HepG2 (cell line): ENCODE results near the gene TMOD2. TPM values are rescaled to one million over a fixed set of nuclear protein-coding genes. Genes with fewer than 3 reads are reported as not detected.

Experiments used
- ATAC-seq: fragments of 200-7000 bp; cut with Tn5 transposase; 3 replicates; pipeline ENCODE4 v1.9.1; 2020; ENCODE audit warnings: mild to moderate bottlenecking, moderate library complexity
- BruUV-seq: library from RNA; stranded (reverse); fragments of 400-500 nt; replicated peaks from 2 replicates; lab custom pipeline; 2021; lab: Mats Ljungman, UMichigan
- CTCF ChIA-PET: fragments of 300-600 bp; formaldehyde crosslinking; extraction: SDS; loops from one replicate; lab custom pipeline; 2021; ENCODE audit warnings: low total read pairs, inconsistent platforms, low intra/inter-chr PET ratio; lab: Yijun Ruan, JAX
- POLR2A ChIA-PET: fragments of 350-600 bp; sonication (Branson Sonifier 250); formaldehyde crosslinking; loops from one replicate; lab custom pipeline; 2020; ENCODE audit warnings: antibody characterized with exemption, inconsistent platforms; lab: Yijun Ruan, JAX
- DNase-seq: peaks from one replicate; pipeline ENCODE4 v3.0.0-alpha.2; 2015; ENCODE audit warnings: low spot score
- FAIRE-seq: peaks from 3 replicates; lab custom pipeline; 2011; peaks lifted over from hg19 to GRCh38; lab: Jason Lieb, UNC
- H2AFZ ChIP-seq: one replicate; pipeline ENCODE4 v1.6.1; 2011; ENCODE audit warnings: low read length, inconsistent platforms
- H3K27ac ChIP-seq: fragments of 300-600 bp; 3 replicates; pipeline ENCODE4 v1.8.0; 2011; ENCODE audit warnings: mixed run types, mild to moderate bottlenecking, mixed read lengths, low read length, inconsistent platforms; ENCODE audit not compliant: insufficient read depth; ENCODE audit errors: extremely low read length
- H3K27me3 ChIP-seq, 2 experiments: fragments of 200-600 bp in 1 of 2; 2 replicates in 1 of 2; 3 replicates in 1 of 2; pipeline versions ENCODE4 v1.6.0 to v1.8.0; 2011; ENCODE audit warnings: low read length in 2 of 2, mild to moderate bottlenecking in 2 of 2, moderate library complexity in 2 of 2, inconsistent platforms in 1 of 2; ENCODE audit not compliant: insufficient read depth in 2 of 2, control insufficient read depth in 1 of 2
- H3K36me3 ChIP-seq, 2 experiments: fragments of 200-600 bp in 1 of 2; replicated peaks in 1 of 2; 2 replicates in 1 of 2; 3 replicates in 1 of 2; pipeline versions ENCODE4 v1.5.1 to v1.8.0; 2011; ENCODE audit warnings: low read length in 2 of 2, inconsistent platforms in 1 of 2; ENCODE audit not compliant: insufficient read depth in 2 of 2, control insufficient read depth in 1 of 2
- H3K4me1 ChIP-seq: 2 replicates; pipeline ENCODE4 v1.5.1; 2012; ENCODE audit warnings: low read length, inconsistent platforms; ENCODE audit not compliant: insufficient read depth
- H3K4me2 ChIP-seq: 2 replicates; pipeline ENCODE4 v1.6.0; 2011; ENCODE audit warnings: low read depth, low read length, inconsistent platforms
- H3K4me3 ChIP-seq, 3 experiments: fragments of 200-600 bp in 1 of 3; sonication (generic), shearing (Covaris generic) in 1 of 3; replicated peaks in 1 of 3; 2 replicates each; pipeline ENCODE4 v1.5.1; 2011 to 2016; ENCODE audit warnings: low read length in 3 of 3, inconsistent platforms in 2 of 3, low read depth in 2 of 3, mild to moderate bottlenecking in 2 of 3, control low read depth in 1 of 3, mixed read lengths in 1 of 3; ENCODE audit not compliant: insufficient read depth in 1 of 3
- H3K79me2 ChIP-seq: one replicate; pipeline ENCODE4 v1.6.1; 2011; ENCODE audit warnings: low read length, inconsistent platforms; ENCODE audit not compliant: insufficient read depth
- H3K9ac ChIP-seq: 2 replicates; pipeline ENCODE4 v1.6.0; 2011; ENCODE audit warnings: mild to moderate bottlenecking, low read depth, low read length, inconsistent platforms; ENCODE audit not compliant: insufficient read depth
- H3K9me3 ChIP-seq: 2 replicates; pipeline ENCODE4 v1.5.1; 2012; ENCODE audit warnings: mild to moderate bottlenecking, low read length
- H4K20me1 ChIP-seq: 2 replicates; pipeline ENCODE4 v1.6.0; 2011; ENCODE audit warnings: inconsistent platforms, mild to moderate bottlenecking, low read length, moderate library complexity; ENCODE audit not compliant: insufficient read depth
- ATAD3A ChIP-seq: sonication (generic); formaldehyde crosslinking; IDR thresholded peaks from 2 replicates; pipeline ENCODE4 v1.4.0; 2020; ENCODE audit warnings: missing genetic modification reagents
- CEBPG ChIP-seq: IDR thresholded peaks from 2 replicates; pipeline ENCODE4 v1.6.1; 2016
- CTCF ChIP-seq: sonication (generic); formaldehyde crosslinking; IDR thresholded peaks from 2 replicates; pipeline ENCODE4 v1.5.0; 2020; ENCODE audit warnings: mild to moderate bottlenecking, missing genetic modification reagents, moderate library complexity
- FOSL2 ChIP-seq: sonication (generic); formaldehyde crosslinking; IDR thresholded peaks from 2 replicates; pipeline ENCODE4 v1.4.0; 2020; ENCODE audit warnings: missing genetic modification reagents
- HDAC1 ChIP-seq: sonication (generic); formaldehyde crosslinking; IDR thresholded peaks from 2 replicates; pipeline ENCODE4 v1.5.1; 2020; ENCODE audit warnings: mild to moderate bottlenecking, missing genetic modification reagents
- LCORL ChIP-seq, 2 experiments: fragments of 450-650 bp in 1 of 2; sonication (generic) in 1 of 2; formaldehyde crosslinking in 1 of 2; IDR thresholded peaks; 2 replicates each; pipeline versions ENCODE4 v1.5.0 to v1.6.1; 2017 to 2020; ENCODE audit warnings: antibody characterized with exemption in 1 of 2, missing genetic modification reagents in 1 of 2
- MIER3 ChIP-seq: IDR thresholded peaks from 2 replicates; pipeline ENCODE4 v1.6.1; 2016; ENCODE audit warnings: missing compliant biosample characterization, borderline replicate concordance
- NONO ChIP-seq, 2 experiments: fragments of 450-650 bp in 1 of 2; sonication (generic) in 1 of 2; formaldehyde crosslinking in 1 of 2; IDR thresholded peaks in 1 of 2; conservative IDR thresholded peaks in 1 of 2; 2 replicates each; pipeline versions ENCODE4 v1.6.1 to v1.8.0; 2017 to 2022; ENCODE audit warnings: mild to moderate bottlenecking in 1 of 2, missing genetic modification reagents in 1 of 2, moderate library complexity in 1 of 2
- SCMH1 ChIP-seq: sonication (generic); formaldehyde crosslinking; IDR thresholded peaks from 2 replicates; pipeline ENCODE4 v1.9.0; 2021; ENCODE audit warnings: missing genetic modification reagents, mild to moderate bottlenecking, borderline replicate concordance
- SP4 ChIP-seq: sonication (generic); formaldehyde crosslinking; IDR thresholded peaks from 2 replicates; pipeline ENCODE4 v1.8.1; 2023; ENCODE audit warnings: mild to moderate bottlenecking, missing genetic modification reagents
- TFAP4 ChIP-seq: sonication (generic); IDR thresholded peaks from 2 replicates; pipeline ENCODE4 v1.6.1; 2016; ENCODE audit warnings: low read depth, borderline replicate concordance
- ZFX ChIP-seq: sonication (generic); formaldehyde crosslinking; IDR thresholded peaks from 2 replicates; pipeline ENCODE4 v1.4.0; 2020; ENCODE audit warnings: mild to moderate bottlenecking, low read depth, missing genetic modification reagents, moderate library complexity
- ZNF10 ChIP-seq: sonication (generic); formaldehyde crosslinking; IDR thresholded peaks from 2 replicates; pipeline ENCODE4 v1.4.0; 2020; ENCODE audit warnings: mild to moderate bottlenecking, low read depth, missing genetic modification reagents, borderline replicate concordance
- WGBS: methylation state at CpG from one replicate; pipeline ENCODE4 v1.1.6; 2017; ENCODE audit warnings: low lambda C conversion rate; 5-methylcytosine and 5-hydroxymethylcytosine counted together
- in situ Hi-C: cut with HindIII; loops from 2 replicates; pipeline ENCODE4 v1.10.0; 2017; ENCODE audit warnings: low pct_unique_long_range_greater_than_20kb; ENCODE audit not compliant: extremely low pct_ligation_motif_present
- intact Hi-C: fragments of 100-400 bp; cut with micrococcal nuclease; formaldehyde crosslinking; loops from one replicate; pipeline ENCODE4 v1.10.0; 2022; ENCODE audit not compliant: unreplicated experiment
- polyA plus RNA-seq, 8 experiments: library from polyadenylated mRNA; depleted of rRNA in 3 of 8; stranded (reverse) in 7 of 8; unstranded in 1 of 8; fragments of >200 nt; fragmentation: Illumina TruSeq in 4 of 8; extraction: Trizol in 4 of 8; gene quantifications; 2 replicates each; pipeline versions ENCODE4 v1.2.1 to v1.2.3, GENCODE V29; 2011 to 2016; ENCODE audit warnings: low read depth in 4 of 8, missing spikeins in 1 of 8, mixed read lengths in 1 of 8; ENCODE audit not compliant: insufficient read depth in 1 of 8
- total RNA-seq, 5 experiments: library from RNA; depleted of rRNA; stranded (reverse); fragments of >200 nt; fragmentation: Illumina TruSeq; extraction: Trizol; gene quantifications; 2 replicates each; pipeline ENCODE4 v1.2.3, GENCODE V29; 2016; ENCODE audit warnings: low read depth in 1 of 5
- TF ChIP-seq, protein P1 (sequence below): sonication (generic); formaldehyde crosslinking; IDR thresholded peaks from 2 replicates; pipeline ENCODE4 v1.4.0; 2020; ENCODE audit warnings: low read depth, missing genetic modification reagents

The TMOD2 gene
- total and polyA plus RNA-seq, 2 of the 13 experiments (the other 11 are each of a cell fraction or from before 2014, with no cell fraction given): 0.01 to 0.02 TPM

- TF ChIP-seq MIER3 (CRISPR knock-in tag): no peak
- TF ChIP-seq CEBPG (CRISPR knock-in tag): peak; percentile 63; the same call in 1 of the 2 replicates
- TF ChIP-seq TFAP4: peak; percentile 75; the same call in 1 of the 2 replicates
- no peak for TF ChIP-seq LCORL (IDR thresholded peaks at IDR 0.05)
- no peak for TF ChIP-seq LCORL (CRISPR knock-in tag; IDR thresholded peaks at IDR 0.05)
- peak; percentile 83 for TF ChIP-seq CTCF (CRISPR knock-in tag)
- no peak for TF ChIP-seq NONO (IDR thresholded peaks at IDR 0.05)
- no peak for TF ChIP-seq NONO (CRISPR knock-in tag; conservative IDR thresholded peaks at IDR 0.05)
These were observed 25.7 kb downstream of the TMOD2 start (continued) for GRCh38 chr15:51776952-51777569.

GRCh38 chr15:51780636-51781035 lies 29.2 kb downstream of the TMOD2 start:
- in situ Hi-C loops (no loop called here), intact Hi-C loops (loop anchor here (5.0 to 10.0 kb wide), 3 partner anchors 127 to 354 kb away; no protein-coding TSS in a partner anchor)
- TF ChIP-seq FOSL2: 0 out of 2 replicates have a peak, but pooled peaks have one; percentile 16
- TF ChIP-seq, protein P1, sequence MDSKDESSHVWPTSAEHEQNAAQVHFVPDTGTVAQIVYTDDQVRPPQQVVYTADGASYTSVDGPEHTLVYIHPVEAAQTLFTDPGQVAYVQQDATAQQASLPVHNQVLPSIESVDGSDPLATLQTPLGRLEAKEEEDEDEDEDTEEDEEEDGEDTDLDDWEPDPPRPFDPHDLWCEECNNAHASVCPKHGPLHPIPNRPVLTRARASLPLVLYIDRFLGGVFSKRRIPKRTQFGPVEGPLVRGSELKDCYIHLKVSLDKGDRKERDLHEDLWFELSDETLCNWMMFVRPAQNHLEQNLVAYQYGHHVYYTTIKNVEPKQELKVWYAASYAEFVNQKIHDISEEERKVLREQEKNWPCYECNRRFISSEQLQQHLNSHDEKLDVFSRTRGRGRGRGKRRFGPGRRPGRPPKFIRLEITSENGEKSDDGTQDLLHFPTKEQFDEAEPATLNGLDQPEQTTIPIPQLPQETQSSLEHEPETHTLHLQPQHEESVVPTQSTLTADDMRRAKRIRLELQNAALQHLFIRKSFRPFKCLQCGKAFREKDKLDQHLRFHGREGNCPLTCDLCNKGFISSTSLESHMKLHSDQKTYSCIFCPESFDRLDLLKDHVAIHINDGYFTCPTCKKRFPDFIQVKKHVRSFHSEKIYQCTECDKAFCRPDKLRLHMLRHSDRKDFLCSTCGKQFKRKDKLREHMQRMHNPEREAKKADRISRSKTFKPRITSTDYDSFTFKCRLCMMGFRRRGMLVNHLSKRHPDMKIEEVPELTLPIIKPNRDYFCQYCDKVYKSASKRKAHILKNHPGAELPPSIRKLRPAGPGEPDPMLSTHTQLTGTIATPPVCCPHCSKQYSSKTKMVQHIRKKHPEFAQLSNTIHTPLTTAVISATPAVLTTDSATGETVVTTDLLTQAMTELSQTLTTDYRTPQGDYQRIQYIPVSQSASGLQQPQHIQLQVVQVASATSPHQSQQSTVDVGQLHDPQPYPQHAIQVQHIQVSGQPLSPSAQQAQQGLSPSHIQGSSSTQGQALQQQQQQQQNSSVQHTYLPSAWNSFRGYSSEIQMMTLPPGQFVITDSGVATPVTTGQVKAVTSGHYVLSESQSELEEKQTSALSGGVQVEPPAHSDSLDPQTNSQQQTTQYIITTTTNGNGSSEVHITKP (CRISPR knock-in tag): no peak
- TF ChIP-seq ZNF10: no peak
- TF ChIP-seq HDAC1 (CRISPR knock-in tag): no peak
- no peak for TF ChIP-seq ZFX (CRISPR knock-in tag)
- TF ChIP-seq SP4 (CRISPR knock-in tag): no peak
- no peak for TF ChIP-seq SCMH1
- no peak for TF ChIP-seq ATAD3A (CRISPR knock-in tag)
- Histone ChIP-seq H3K4me2 (no peak overlapping the region), H3K36me3 (no peaks in the 10 kb centered on the region), H3K27me3 (no peaks in the 10 kb centered on the region; a peak in 1 of 5 replicates), H3K9ac (no peak overlapping the region), H3K79me2 (no peaks in the 10 kb centered on the region), H3K27ac (no peak overlapping the region), H4K20me1 (no peaks in the 10 kb centered on the region; the same call in 1 of the 2 replicates), H3K4me3 (no peak overlapping the region), H3K4me1 (peaks cover 6% of the 10 kb centered on the region; the same call in 1 of the 2 replicates), H3K9me3 (peaks cover 10% of the 10 kb centered on the region; the same call in 1 of the 2 replicates), H2AFZ (no peak overlapping the region)
- WGBS: 0% methylated on average over 1 of the region's 1 CpG
- no TSS peak for BruUV-seq
- ChIA-PET POLR2A (no interaction called here), CTCF (no interaction called here)
- ATAC-seq (peak; percentile 53; the same call in 1 of the 3 replicates), FAIRE-seq (no peak), DNase-seq (no peak)
